NOMO-1 treated with DMSO at 0.1 percent for 48 hours (cell line): Measurements from ENCODE around the gene ADGRL3.
"Not testable (repeated sequence)": the region's sequence is repeated elsewhere in the genome, so short reads cannot be mapped to it uniquely, and the experiment has no call there.

Experiments used
- DNase-seq: peaks from one replicate; lab custom pipeline; 2025; ENCODE audit not compliant: unreplicated experiment; lab: John Stamatoyannopoulos, UW

The ADGRL3 gene

DNA sequence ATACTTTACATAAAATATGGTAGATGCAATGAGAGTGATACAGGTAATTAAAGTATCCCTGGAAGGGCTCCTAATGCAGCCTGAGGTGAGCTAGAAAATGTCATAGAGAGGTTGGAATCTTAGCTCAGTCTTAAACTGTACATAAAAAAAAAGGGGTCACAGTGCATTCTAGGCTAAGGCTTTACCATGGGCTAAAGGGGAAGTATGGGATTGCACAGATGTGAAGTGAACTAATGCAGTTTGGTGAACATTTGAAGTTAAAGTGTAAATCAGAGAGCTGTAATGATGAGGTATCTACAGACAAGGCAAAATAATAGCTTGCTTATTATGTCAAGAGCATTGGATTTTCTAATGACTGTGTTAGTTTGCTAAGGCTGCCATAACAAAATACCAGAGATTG, 405.9 kb downstream of the ADGRL3 start:
- peak; percentile 58 for DNase-seq

- no peak for DNase-seq
Measured at GRCh38 chr4:61614231-61614630, 414.1 kb downstream of the ADGRL3 start.

DNA sequence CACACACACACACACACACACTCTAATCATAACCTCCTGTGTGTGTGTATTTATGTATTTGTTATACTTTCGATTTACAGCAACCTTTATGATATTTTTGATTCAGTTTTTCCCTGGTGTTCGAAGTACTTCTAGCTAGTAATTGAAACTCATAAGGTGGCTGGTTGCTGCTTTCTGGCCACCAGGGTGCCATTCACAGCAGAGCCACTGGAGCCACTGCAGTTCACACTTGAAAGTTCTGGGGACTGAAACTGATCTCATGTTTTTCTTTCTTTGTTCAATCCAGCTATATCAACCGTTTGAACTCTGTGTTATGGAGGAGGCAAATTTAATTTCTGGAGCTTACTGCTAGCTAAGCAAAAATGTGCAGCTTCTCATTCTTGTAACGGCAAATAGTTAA, 419.4 kb downstream of the ADGRL3 start:
- no peak for DNase-seq

DNA sequence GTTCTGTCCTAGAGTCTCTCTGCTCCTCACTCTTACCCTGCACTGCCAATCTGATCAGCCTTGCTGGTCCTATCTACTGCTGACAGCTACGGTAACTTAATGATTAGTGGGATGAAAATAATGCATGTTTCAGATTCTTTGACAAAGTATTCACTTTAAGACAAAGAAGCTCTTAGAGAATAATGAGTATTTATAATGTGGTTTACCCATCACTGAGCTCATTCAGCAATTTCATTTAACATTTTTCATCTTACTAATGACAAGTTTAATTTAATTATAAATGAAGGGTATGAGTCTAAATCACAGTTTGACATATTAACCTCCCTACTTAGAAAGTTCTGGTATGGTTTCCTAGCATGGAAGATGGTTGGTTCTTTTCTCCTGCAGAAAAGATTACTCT, 428.2 kb downstream of the ADGRL3 start:
- no peak for DNase-seq

DNA sequence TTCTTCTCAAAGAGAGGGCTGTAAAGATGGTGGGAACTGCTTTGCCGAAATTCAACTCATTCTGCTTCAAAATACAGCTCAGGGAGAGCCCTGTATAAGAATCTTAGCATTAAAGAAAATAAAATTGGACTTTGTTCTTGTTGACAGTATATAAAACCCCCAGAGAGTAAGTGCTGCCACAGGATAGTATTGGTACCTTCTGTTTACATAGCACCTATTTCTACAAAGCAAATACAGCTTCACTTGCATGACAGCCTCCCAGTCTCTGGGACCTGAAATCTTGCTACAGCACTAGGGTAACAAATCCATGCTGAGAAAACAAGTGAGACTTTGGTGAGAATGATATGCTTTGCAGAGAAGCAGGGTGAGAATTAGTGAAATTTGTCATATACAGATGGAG, 428.6 kb downstream of the ADGRL3 start:
- DNase-seq: no peak

DNA sequence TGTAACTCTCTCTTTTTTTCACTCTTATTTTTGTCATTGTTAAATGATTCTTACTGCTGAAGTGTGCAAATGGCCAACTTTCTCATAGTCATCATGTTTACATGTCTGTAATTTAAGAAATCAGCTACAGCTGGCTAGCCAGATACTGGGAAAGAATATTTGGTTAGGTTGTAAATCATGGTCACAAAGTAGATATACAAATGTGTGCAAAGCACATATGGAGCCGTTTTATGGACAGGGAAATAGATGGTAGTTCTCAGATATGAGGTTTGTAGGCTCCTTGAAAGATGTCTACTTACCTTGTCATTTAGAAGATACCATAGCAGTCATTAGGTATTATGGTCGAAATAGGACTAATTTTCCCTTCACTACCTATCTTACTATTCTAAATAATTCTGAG, 430.4 kb downstream of the ADGRL3 start:
- DNase-seq: no peak

DNA sequence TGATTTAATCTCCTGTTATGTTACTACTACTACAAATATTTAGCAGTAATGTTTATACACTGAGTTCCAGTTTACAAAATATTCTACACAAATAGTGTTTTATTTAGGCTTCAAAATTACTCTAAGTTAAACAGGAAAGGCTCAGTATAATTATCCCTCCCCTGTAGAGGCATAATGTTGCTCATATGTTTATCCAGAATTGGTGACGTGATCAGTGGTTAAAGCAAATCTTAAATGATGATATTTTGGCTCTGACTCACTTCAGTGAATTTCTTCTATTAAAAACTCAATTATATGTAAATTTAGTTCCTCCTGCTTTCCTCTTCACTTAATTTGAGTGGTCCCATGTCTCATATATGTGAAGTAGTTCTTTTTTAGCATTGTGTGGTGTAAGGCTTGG, 438.5 kb downstream of the ADGRL3 start:
- DNase-seq: no peak

GRCh38 chr4:61646746-61647350, 446.7 kb downstream of the ADGRL3 start:
- DNase-seq: not testable (repeated sequence)

DNA sequence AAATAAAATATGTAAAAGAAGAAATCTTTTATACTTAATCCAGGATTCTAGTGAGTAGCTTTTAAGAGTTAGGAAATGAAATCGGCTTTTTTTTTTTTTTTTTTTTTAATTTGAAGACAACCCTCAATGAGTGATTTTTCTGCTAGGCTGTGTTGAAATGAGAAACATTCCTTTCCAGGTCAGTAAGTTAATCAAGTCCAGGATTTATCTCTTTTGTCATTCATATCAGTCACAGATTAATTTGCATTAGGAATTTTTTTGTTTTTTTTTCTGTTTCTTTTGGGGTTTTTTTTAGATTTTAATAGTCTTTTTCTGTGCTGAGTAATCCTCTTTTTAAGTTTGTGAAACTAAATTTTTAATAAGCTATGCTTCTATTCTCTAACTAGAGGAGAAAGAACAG, 448.1 kb downstream of the ADGRL3 start:
- no peak for DNase-seq

- DNase-seq: no peak
Measured at GRCh38 chr4:61657016-61657415, 456.9 kb downstream of the ADGRL3 start.

DNA sequence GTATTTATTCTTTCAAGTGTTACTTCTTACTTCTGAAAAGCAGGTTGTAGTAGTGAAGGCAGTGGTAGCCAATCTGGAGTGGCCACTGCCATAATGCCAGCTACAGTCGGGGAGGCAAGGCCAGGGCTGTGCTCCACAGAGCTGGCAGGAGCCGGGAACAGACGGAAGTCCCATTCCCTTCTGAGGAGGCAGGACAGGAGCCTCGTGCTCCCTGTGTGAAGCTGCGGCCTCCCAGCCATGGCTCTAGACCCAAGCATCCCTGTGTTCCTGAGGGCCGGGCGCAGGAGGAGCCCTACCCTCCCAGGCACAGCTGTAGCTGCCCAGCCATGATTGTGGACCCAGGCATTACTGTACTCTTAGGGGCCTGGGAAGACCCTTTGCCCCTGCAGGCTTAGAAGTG, 461.8 kb downstream of the ADGRL3 start:
- DNase-seq: no peak

DNA sequence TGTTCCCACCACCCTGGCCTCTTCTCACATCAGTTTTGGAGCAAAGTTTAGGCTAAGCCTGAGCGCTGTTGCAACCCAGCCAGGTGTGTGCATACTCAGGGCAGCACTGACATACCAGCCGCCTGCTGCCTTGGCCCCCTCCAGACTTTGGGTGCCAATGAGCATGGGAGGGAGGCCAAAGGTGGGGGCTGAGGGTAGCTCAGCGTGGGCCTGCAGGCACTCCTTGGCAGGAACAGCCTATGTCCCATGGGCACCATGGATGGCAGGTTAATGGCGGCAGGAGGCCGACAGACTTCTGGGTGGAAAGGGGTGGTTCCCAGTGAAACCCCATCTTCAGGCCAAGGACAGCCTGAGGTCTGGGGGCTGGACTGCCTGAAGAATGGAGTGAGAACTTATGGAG, 462.2 kb downstream of the ADGRL3 start:
- no peak for DNase-seq

GRCh38 chr4:61663310-61663709, 463.2 kb downstream of the ADGRL3 start:
- no peak for DNase-seq

DNA sequence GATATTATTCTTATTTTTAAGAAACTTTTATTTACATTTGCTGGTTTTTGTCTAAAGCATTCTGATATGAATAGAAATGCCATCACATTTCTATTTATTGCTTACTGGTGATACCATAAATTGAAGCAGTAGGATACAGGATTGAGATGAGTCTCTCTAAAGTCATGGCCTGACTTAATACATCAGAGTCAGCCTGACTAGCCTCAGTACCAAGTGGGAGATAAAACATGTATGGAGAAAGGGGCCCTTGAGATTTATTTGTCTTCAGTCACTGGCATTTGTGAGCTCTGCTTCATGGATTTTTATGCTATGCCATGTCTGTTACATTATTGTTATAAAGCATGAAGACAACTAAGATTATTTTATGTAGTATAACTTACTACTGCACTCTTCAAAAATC, 465.5 kb downstream of the ADGRL3 start:
- no peak for DNase-seq

DNA sequence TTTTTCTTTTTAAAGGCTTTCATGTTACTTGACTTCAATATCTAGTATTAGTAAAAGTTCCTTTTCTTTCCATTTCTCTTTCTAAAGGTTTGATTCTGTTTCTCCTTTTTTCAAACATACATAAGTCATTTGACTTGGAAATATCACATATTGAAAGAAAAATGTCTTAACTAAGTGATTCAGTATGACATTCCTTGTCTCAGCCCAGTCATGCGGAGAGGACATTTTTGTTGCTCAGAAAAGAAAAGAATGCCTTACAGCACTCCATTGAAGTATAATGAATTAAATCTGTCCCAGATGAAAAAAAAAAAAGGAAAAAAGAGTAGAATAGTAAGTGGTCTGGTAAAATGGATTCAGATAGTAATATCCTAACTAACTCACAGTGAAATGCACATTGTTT, 466.1 kb downstream of the ADGRL3 start:
- no peak for DNase-seq

DNA sequence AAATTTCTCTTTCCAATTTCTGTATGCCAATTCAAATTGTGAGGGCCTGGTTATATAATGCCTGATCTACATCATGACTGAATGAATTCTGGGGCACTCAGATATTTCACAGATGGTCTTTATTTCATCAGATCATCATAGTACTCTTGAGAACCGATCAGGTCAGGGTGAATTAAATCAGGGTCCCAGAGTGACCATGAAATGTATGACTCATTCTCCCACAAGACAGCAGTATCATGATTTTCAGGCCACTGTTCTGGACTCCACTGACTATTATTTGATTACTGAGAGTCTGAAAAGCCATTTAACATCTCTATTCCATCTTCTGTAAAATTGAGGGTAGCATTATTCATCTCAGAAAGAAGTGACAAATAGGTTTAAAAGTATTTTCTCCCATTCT, 471.5 kb downstream of the ADGRL3 start:
- DNase-seq: no peak

GRCh38 chr4:61675464-61675863, 475.3 kb downstream of the ADGRL3 start:
- no peak for DNase-seq

GRCh38 chr4:61678297-61678696, 478.2 kb downstream of the ADGRL3 start:
- no peak for DNase-seq

DNA sequence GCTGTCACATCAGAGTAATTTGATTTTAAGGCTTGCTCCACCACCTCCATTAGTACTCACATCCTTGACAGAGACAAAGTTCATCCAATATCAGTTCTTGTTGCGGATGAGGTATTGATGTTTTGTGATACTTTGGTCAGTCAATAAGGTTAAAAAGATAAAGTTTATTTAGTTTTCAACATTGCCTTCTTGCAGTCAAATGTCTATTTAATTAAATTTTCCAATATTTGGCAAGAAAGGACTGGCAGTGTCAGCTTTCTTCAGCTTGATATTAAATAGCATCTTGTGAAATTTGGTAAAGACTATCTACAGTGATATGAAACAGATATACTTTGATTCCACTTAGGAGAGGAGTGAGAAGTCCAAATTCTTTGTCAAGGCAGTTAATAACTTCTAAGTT, 493.4 kb downstream of the ADGRL3 start:
- DNase-seq: no peak

GRCh38 chr4:61714387-61714911, 514.3 kb downstream of the ADGRL3 start:
- DNase-seq: no peak

DNA sequence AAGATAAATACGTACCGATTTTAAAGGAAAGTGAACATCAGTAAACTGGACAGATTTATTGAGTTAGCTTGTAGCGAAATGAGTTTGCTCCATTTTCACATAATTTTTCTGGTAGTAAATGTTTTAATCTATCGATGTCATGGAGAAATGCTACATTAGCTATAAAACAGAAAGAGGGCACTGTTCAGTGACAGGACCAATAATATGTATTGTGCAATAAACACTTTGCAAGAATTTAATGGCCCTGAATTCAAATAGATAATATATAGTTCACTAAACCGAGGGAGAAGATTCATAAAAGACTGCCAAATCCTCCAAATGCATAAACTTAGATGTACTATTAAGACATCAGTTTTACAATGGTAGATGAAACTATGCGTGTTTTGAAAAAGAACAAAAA, 516.3 kb downstream of the ADGRL3 start:
- no peak for DNase-seq

DNA sequence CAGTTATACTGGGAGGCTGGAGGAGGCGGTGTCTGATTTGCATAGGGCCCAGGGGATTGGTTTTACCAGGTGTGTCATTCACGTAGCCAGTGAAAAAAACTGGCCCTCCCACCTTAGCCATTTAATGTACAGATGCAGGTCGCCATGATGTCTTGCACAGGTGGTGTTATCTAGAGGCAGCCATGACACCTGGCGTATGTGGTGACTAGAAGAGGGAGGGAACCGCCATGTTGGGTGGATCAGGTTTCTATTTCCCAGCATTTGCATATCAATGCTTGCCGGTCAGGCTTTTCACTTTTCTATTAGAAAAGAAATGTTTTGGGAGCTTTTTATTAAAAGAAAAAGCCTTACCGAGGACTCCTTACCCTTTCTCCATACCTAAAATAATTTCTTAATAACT, 523.4 kb downstream of the ADGRL3 start:
- DNase-seq: no peak

- DNase-seq: no peak
Measured at GRCh38 chr4:61727286-61727685, 527.2 kb downstream of the ADGRL3 start.
